HG02981 (cell line): ENCODE measurements around the gene PITPNM1.

Experiments
- ATAC-seq: cut with Tn5 transposase; IDR thresholded peaks from one replicate; pipeline ENCODE4 v1.9.1; 2021; ENCODE audit warnings: mild to moderate bottlenecking, moderate library complexity; ENCODE audit not compliant: unreplicated experiment

Gene PITPNM1

GRCh38 chr11:67445515-67445914 lies 59.6 kb downstream of the PITPNM1 start:
- ATAC-seq: no peak

- ATAC-seq: no peak
Observed at GRCh38 chr11:67442504-67443404, 62.4 kb downstream of the PITPNM1 start.
